Measurements from ENCODE around the gene LAGE3.

DNA sequence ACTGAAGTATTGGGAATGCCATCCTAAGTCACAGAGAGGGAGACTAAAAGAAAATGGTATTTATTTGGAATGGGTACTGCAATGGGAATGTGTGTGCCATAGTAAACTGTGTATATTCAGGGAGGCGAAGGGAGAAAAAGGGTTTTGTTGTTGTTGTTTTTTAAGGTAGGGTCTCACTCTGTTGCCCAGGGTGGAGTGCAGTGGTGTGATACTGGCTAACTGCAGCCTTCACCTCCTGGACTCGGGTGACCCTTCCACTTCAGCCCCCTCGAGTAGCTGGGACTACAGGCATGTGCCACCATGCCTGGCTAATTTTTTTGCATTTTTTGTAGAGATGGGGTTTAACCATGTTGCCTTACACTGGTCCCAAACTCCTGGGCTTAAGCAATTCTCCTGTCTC, 15.6 kb upstream of the LAGE3 start:
- TF ChIP-seq, protein P1, sequence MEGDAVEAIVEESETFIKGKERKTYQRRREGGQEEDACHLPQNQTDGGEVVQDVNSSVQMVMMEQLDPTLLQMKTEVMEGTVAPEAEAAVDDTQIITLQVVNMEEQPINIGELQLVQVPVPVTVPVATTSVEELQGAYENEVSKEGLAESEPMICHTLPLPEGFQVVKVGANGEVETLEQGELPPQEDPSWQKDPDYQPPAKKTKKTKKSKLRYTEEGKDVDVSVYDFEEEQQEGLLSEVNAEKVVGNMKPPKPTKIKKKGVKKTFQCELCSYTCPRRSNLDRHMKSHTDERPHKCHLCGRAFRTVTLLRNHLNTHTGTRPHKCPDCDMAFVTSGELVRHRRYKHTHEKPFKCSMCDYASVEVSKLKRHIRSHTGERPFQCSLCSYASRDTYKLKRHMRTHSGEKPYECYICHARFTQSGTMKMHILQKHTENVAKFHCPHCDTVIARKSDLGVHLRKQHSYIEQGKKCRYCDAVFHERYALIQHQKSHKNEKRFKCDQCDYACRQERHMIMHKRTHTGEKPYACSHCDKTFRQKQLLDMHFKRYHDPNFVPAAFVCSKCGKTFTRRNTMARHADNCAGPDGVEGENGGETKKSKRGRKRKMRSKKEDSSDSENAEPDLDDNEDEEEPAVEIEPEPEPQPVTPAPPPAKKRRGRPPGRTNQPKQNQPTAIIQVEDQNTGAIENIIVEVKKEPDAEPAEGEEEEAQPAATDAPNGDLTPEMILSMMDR (IDR thresholded peaks at IDR 0.05; ENCODE audit: extremely low read depth in 1 of 2, insufficient read depth in 1 of 2, low read depth in 1 of 2, low read length in 2 of 2), result no peak
- no peak for TF ChIP-seq EZH2 (IDR thresholded peaks at IDR 0.05; ENCODE audit: borderline replicate concordance, low read depth, low read length, severe bottlenecking)
- no peak for TF ChIP-seq POLR2A (IDR thresholded peaks at IDR 0.05; ENCODE audit: low read depth, low read length)
- no peak for TF ChIP-seq POLR2AphosphoS5 (IDR thresholded peaks at IDR 0.05; ENCODE audit: insufficient read depth, low read depth, low read length)
- TF ChIP-seq, protein P2, sequence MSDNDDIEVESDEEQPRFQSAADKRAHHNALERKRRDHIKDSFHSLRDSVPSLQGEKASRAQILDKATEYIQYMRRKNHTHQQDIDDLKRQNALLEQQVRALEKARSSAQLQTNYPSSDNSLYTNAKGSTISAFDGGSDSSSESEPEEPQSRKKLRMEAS (IDR thresholded peaks at IDR 0.05; ENCODE audit: insufficient read depth, insufficient read length), result no peak

Measured in endothelial cell of umbilical vein (primary cell).